Right cardiac atrium (tissue), 5 donors: ENCODE measurements around the gene UBE2R2. TPM values are rescaled to one million over a fixed set of nuclear protein-coding genes. Genes with fewer than 3 reads are reported as not detected.
"Not testable (repeated sequence)": the region's sequence is repeated elsewhere in the genome, so short reads cannot be mapped to it uniquely, and the experiment has no call there.

Experiments
- ATAC-seq, 2 donors: fragments of 200-7000 bp; cut with Tn5 transposase; one replicate each; pipeline versions ENCODE4 v1.8.0 to v1.9.1; 2020; ENCODE audit warnings: moderate library complexity in 2 of 2, mild to moderate bottlenecking in 1 of 2
- DNase-seq, 3 donors: peaks; one replicate each; pipeline ENCODE4 v3.0.0-alpha.2; 2020
- H3K27ac ChIP-seq: one replicate; pipeline ENCODE4 v1.5.1; 2013; ENCODE audit warnings: mild to moderate bottlenecking, low read length, control low read depth, moderate library complexity
- H3K27me3 ChIP-seq: one replicate; pipeline ENCODE4 v1.6.1; 2013; ENCODE audit not compliant: control insufficient read depth, insufficient read depth
- H3K4me1 ChIP-seq: one replicate; pipeline ENCODE4 v1.6.1; 2013; ENCODE audit warnings: low read length; ENCODE audit not compliant: control insufficient read depth, insufficient read depth
- H3K4me3 ChIP-seq: one replicate; pipeline ENCODE4 v1.5.1; 2013; ENCODE audit warnings: low read length, control low read depth
- H3K9me3 ChIP-seq: one replicate; pipeline ENCODE4 v1.6.1; 2013; ENCODE audit warnings: low read length; ENCODE audit not compliant: control insufficient read depth
- WGBS: extraction: QIAGEN DNeasy Blood & Tissue Kit; methylation state at CpG from one replicate; pipeline ENCODE4 v1.1.7; 2013; 5-methylcytosine and 5-hydroxymethylcytosine counted together
- intact Hi-C, 4 donors: fragments of 100-400 bp; cut with DNase I; formaldehyde crosslinking; loops; one replicate each; pipeline versions ENCODE4 v1.11.0 to v1.14.0; 2022 to 2023
- polyA plus RNA-seq: library from polyadenylated mRNA; stranded (reverse); fragments of 200-250 nt; gene quantifications from one replicate; pipeline ENCODE4 v1.2.3, GENCODE V29; 2013
- total RNA-seq, 4 donors: library from RNA; stranded (reverse); fragmentation: NEBNext Ultra II Directional; extraction: Animal tissue kit (Norgen Biotek cat#: 25700); gene quantifications; one replicate each; pipeline ENCODE4 v1.2.1, GENCODE V29; 2021
- donor health status: healthy with polysubstance abuse.
- donor health status: DM: no; HTN: yes; CAD: no.
- donor health status: DM: no; HTN: no; CAD: no.
- donor health status: DM: no; HTN: yes; CAD: no; lungs with severe emphysema.
- donor health status: DM: yes; HTN: yes; CAD: no.

The UBE2R2 gene
- total and polyA plus RNA-seq, 5 donors, result 23.9 to 43.8 (median 37.0) TPM

GRCh38 chr9:33863027-33863426 lies 46.1 kb downstream of the UBE2R2 start:
- H3K9me3 ChIP-seq, H3K4me1 ChIP-seq, H3K27ac ChIP-seq, intact Hi-C loops, DNase-seq, H3K4me3 ChIP-seq, H3K27me3 ChIP-seq, ATAC-seq: not testable (repeated sequence)
- WGBS, result 97% methylated on average over 8 of the region's 8 CpGs

DNA sequence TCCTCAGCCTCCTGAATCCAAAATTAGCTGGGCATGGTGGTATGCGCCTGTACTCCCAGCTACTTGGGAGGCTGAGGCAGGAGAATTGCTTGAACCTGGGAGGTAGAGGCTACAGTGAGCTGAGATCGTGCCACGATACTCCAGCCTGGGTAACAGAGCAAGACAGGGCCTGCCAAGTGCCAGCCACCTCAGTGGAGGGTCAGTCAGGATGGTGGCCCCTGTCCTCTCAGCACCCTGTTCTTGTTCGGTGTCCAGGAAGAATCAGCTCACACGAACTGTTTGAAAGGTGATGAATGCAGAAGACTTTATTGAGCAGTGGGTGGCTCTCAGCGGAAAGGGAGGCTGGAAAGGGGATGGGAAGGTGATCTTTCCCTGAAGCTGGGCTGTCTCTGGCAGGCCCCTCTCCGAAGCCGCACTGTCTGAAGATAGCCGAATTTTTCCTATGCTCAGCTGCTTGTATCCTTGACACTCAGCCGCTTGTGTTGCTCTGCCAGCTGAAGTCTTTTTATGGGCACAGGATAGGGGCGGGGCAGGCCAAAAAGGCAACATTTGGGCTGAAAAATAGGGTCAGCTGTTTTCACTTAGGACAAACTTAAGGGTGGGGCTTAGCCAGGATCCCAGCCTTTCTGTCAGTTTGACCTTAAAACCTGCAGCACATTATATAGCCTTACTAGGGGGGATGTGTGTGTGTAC lies 50.9 kb downstream of the UBE2R2 start:
- ATAC-seq, result peak; percentile 91 to 92
- Histone ChIP-seq H3K27me3 (no peaks in the 10 kb centered on the region), H3K4me3 (no peak overlapping the region), H3K4me1 (peaks cover 13% of the 10 kb centered on the region), H3K9me3 (no peaks in the 10 kb centered on the region), H3K27ac (peak overlapping the region; percentile 57)
- 41% methylated on average over 11 of the region's 11 CpGs for WGBS
- DNase-seq, result peak; percentile 72 to 88 (median 87)
- intact Hi-C loops, result no loop called here

DNA sequence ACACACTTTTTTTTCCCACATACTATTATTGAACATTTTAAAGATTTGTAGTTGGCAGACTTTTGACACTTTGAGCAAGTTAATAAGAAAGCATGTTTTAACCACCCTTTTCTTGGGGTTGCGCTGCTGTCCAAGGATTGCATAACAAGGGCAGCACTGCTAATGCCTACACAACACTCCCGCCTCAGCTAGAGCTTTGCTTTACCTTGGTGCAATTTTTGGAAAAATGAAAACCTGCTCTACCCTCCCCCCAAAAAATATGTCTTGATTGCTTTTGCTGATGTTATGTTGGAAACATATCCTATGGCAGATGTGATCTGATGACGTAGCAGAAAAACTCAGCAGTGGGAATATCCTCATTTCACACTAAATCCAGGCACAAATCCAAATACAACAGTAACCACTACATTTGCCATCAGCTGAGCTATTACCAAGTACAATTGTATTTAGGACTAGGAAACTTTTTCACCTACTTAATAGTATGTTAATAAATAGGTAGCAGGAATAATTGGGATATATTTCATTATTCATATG lies 51.5 kb downstream of the UBE2R2 start:
- Histone ChIP-seq H3K4me3 (no peak overlapping the region), H3K4me1 (peaks cover 13% of the 10 kb centered on the region), H3K27me3 (no peaks in the 10 kb centered on the region), H3K9me3 (no peaks in the 10 kb centered on the region), H3K27ac (peak overlapping the region; percentile 50)
- 34% methylated on average over 3 of the region's 3 CpGs for WGBS
- DNase-seq (peak in 1 of 3 donors; percentile 62), ATAC-seq (peak; percentile 75 to 79)
- intact Hi-C loops, result no loop called here

DNA sequence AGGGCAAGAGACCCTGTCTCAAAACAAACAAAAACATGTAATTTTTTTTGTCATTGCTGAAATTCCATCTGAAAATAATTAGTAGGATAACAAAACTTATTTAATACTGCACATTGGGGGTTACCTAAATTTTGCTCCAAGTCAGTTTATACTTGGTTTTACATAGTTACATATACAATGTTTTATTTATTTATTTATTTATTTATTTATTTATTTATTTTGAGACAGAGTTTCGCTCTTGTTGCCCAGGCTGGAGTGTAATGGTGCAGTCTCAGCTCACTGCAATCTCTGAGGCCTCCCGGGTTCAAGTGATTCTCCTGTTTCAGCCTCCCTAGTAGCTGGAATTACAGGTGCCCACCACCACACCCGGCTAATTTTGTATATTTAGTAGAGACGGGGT lies 52.3 kb downstream of the UBE2R2 start:
- DNase-seq, ATAC-seq, H3K9me3 ChIP-seq, H3K27me3 ChIP-seq, H3K27ac ChIP-seq, H3K4me3 ChIP-seq, intact Hi-C loops: not testable (repeated sequence)
- peaks cover 13% of the 10 kb centered on the region for H3K4me1 ChIP-seq
- WGBS, result 98% methylated on average over 4 of the region's 4 CpGs

GRCh38 chr9:33877727-33878489 lies 60.9 kb downstream of the UBE2R2 start:
- no peaks in the 10 kb centered on the region for H3K27me3 ChIP-seq
- ATAC-seq, result no peak
- intact Hi-C loops, result no loop called here
- H3K4me1 ChIP-seq, result peaks cover 7% of the 10 kb centered on the region
- no peaks in the 10 kb centered on the region for H3K9me3 ChIP-seq
- no peak for DNase-seq
- no peak overlapping the region for H3K27ac ChIP-seq
- 79% methylated on average over 10 of the region's 10 CpGs for WGBS
- H3K4me3 ChIP-seq, result no peak overlapping the region

GRCh38 chr9:33878691-33879366 lies 61.9 kb downstream of the UBE2R2 start:
- ATAC-seq, result peak in 1 of 2 donors; percentile 60

GRCh38 chr9:33880211-33881089 lies 63.5 kb downstream of the UBE2R2 start:
- Histone ChIP-seq H3K27ac (no peak overlapping the region), H3K4me3 (no peak overlapping the region), H3K9me3 (no peaks in the 10 kb centered on the region), H3K4me1 (peaks cover 10% of the 10 kb centered on the region), H3K27me3 (no peaks in the 10 kb centered on the region)
- no peak for DNase-seq
- intact Hi-C loops, result no loop called here
- ATAC-seq, result no peak
- 92% methylated on average over 8 of the region's 8 CpGs for WGBS

More at GRCh38 chr9:33878691-33879366, 61.9 kb downstream of the UBE2R2 start:
- Histone ChIP-seq H3K4me3 (no peak overlapping the region), H3K27me3 (no peaks in the 10 kb centered on the region), H3K4me1 (peaks cover 8% of the 10 kb centered on the region), H3K27ac (no peak overlapping the region), H3K9me3 (no peaks in the 10 kb centered on the region)
- intact Hi-C loops, result no loop called here
- 79% methylated on average over 7 of the region's 7 CpGs for WGBS
- DNase-seq, result no peak

- no peak for ATAC-seq
- H3K27ac ChIP-seq, result no peak overlapping the region
- intact Hi-C loops, result no loop called here
- no peak for DNase-seq
- H3K27me3 ChIP-seq, result no peaks in the 10 kb centered on the region
- WGBS, result 25% methylated on average over 1 of the region's 1 CpG
- H3K4me1 ChIP-seq, result peaks cover 10% of the 10 kb centered on the region
- H3K4me3 ChIP-seq, result no peak overlapping the region
- H3K9me3 ChIP-seq, result no peaks in the 10 kb centered on the region
Observed at GRCh38 chr9:33881635-33882034, 64.7 kb downstream of the UBE2R2 start.

- Histone ChIP-seq H3K4me1 (peaks cover 6% of the 10 kb centered on the region), H3K27ac (no peak overlapping the region), H3K4me3 (no peak overlapping the region), H3K27me3 (no peaks in the 10 kb centered on the region), H3K9me3 (no peaks in the 10 kb centered on the region)
- intact Hi-C loops, result no loop called here
- peak; percentile 47 to 78 for ATAC-seq
- peak in 2 of 3 donors; percentile 28 to 65 for DNase-seq
- WGBS, result 53% methylated on average over 5 of the region's 5 CpGs
Observed at GRCh38 chr9:33884856-33885701, 68.1 kb downstream of the UBE2R2 start.
